Measurements from ENCODE around the gene FAHD1. TPM values are rescaled to one million over a fixed set of nuclear protein-coding genes. Genes with fewer than 3 reads are reported as not detected.

FAHD1 gene
- total and polyA plus RNA-seq, 2 experiments from 2014 or later = 76.6 to 101 TPM

- Histone ChIP-seq H3K27me3 (no peaks in the 10 kb centered on the region), H4K20me1 (ENCODE audit: insufficient read depth, poor library complexity, severe bottlenecking) (peaks cover 8% of the 10 kb centered on the region), H2AFZ (no peak overlapping the region), H3K9me2 (replicated peaks; ENCODE audit: insufficient read depth) (no peaks in the 10 kb centered on the region), H3K4me1 (ENCODE audit: insufficient read depth) (peaks cover 16% of the 10 kb centered on the region), H3K36me3 (replicated peaks; ENCODE audit: insufficient read depth, low read depth) (no peaks in the 10 kb centered on the region), H3K4me3 (no peak overlapping the region), H3K4me2 (no peak overlapping the region), H3K9me3 (ENCODE audit: low read depth) (no peaks in the 10 kb centered on the region), H3K27ac (no peak overlapping the region), H3K79me2 (peaks cover 40% of the 10 kb centered on the region)
- 95% methylated on average over 8 of the region's 8 CpGs for WGBS (ENCODE audit: low lambda C conversion rate, missing lambda C conversion rate)
- TF ChIP-seq EZH2phosphoT487 (IDR thresholded peaks at IDR 0.05; ENCODE audit: low read depth, severe bottlenecking, unreplicated experiment) (no peak), CTCF (IDR thresholded peaks at IDR 0.05; ENCODE audit: poor library complexity) (no peak), EZH2 (IDR thresholded peaks at IDR 0.05; ENCODE audit: borderline replicate concordance) (no peak)
- DNase-seq (ENCODE audit: low spot score) = no peak
Measured at GRCh38 chr16:1779234-1779701, 47.7 kb upstream of the FAHD1 start.

DNA sequence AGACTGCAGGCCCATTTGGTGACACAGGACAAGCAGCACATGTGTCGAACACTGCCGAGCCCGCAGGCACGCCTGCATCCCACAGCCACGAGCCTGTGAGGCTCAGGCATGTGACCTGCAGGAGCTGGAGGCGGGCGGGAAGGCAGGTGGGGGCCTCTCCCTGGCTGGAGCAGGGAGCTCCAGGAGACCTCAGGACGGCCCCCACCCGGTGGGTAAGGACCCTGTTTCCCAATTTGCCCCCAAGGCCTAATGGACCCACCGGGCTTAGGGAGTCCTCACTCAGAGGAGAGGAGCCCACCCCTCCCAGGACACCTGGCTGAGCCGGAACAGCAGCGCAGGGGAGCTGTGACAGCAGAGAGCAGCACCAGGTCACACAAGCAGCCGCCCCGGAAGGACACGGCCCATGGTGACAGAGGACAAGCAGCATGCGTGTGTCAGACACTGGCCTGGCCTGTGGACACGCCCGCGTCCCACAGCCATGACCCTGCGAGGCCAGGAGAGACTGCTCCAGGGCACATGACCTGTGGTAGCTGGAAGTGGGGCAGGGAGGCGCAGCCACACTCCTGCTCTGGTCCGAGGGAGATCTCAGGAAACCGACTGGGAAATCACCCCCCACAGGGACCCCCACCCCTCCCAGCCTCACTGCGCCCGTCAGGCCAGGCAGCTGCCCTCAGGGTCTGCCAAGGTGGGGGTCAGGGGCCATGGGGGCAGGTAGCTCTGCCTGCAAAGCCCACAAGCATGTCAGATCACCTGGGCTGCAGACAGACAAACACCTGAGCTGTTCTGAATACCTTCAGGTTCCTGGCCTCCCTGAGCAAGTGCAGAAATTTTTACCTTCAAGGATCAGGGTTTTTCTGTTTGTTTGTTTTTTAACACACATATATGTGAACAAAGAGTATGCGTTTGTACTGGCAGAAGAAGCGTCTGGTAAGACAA is 47.0 kb upstream of the FAHD1 start:
- H4K20me1 ChIP-seq (ENCODE audit: insufficient read depth, poor library complexity, severe bottlenecking) = peaks cover 4% of the 10 kb centered on the region
- no peaks in the 10 kb centered on the region for H3K36me3 ChIP-seq (replicated peaks; ENCODE audit: insufficient read depth, low read depth)
- no peak for DNase-seq (ENCODE audit: low spot score)
- WGBS (ENCODE audit: low lambda C conversion rate, missing lambda C conversion rate) = 92% methylated on average over 25 of the region's 27 CpGs
- no peaks in the 10 kb centered on the region for H3K9me3 ChIP-seq (ENCODE audit: low read depth)
- peak overlapping the region; percentile 97 for H3K4me2 ChIP-seq
- peaks cover 40% of the 10 kb centered on the region for H3K79me2 ChIP-seq
- TF ChIP-seq EZH2 (IDR thresholded peaks at IDR 0.05; ENCODE audit: borderline replicate concordance) (no peak), EZH2phosphoT487 (IDR thresholded peaks at IDR 0.05; ENCODE audit: low read depth, severe bottlenecking, unreplicated experiment) (no peak), CTCF (IDR thresholded peaks at IDR 0.05; ENCODE audit: poor library complexity) (no peak)
- no peak overlapping the region for H3K4me3 ChIP-seq
- H3K27me3 ChIP-seq = no peaks in the 10 kb centered on the region
- H3K4me1 ChIP-seq (ENCODE audit: insufficient read depth) = peaks cover 9% of the 10 kb centered on the region
- H2AFZ ChIP-seq = no peak overlapping the region
- H3K27ac ChIP-seq = no peak overlapping the region
- H3K9me2 ChIP-seq (replicated peaks; ENCODE audit: insufficient read depth) = no peaks in the 10 kb centered on the region

DNA sequence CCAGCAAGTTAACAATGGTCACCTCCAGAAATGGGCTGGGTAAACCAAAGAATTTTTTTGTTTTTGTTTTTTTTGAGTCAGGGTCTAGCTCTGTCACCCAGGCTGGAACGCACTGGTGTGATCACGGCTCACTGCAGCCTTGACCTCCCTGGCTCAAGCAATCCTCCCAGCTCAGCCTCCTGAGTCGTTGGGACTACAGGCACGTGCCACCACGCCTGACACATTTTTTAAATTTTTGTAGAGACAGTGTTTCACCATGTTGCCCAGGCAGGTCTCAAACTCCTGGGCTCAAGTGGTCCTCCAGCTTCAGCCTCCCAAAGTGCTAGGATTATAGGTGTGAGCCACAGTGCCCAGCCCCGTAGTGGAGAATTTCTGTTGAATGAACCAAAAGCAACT is 46.3 kb upstream of the FAHD1 start:
- Histone ChIP-seq H3K4me1 (ENCODE audit: insufficient read depth) (peaks cover 9% of the 10 kb centered on the region), H3K79me2 (peaks cover 41% of the 10 kb centered on the region), H3K36me3 (replicated peaks; ENCODE audit: insufficient read depth, low read depth) (no peaks in the 10 kb centered on the region), H3K27ac (peak overlapping the region; percentile 62), H2AFZ (no peak overlapping the region), H3K9me2 (replicated peaks; ENCODE audit: insufficient read depth) (no peaks in the 10 kb centered on the region), H3K9me3 (ENCODE audit: low read depth) (no peaks in the 10 kb centered on the region), H4K20me1 (ENCODE audit: insufficient read depth, poor library complexity, severe bottlenecking) (peaks cover 5% of the 10 kb centered on the region), H3K4me2 (peak overlapping the region; percentile 97), H3K27me3 (no peaks in the 10 kb centered on the region), H3K4me3 (no peak overlapping the region)
- TF ChIP-seq EZH2phosphoT487 (IDR thresholded peaks at IDR 0.05; ENCODE audit: low read depth, severe bottlenecking, unreplicated experiment) (no peak), EZH2 (IDR thresholded peaks at IDR 0.05; ENCODE audit: borderline replicate concordance) (no peak), CTCF (IDR thresholded peaks at IDR 0.05; ENCODE audit: poor library complexity) (no peak)
- WGBS (ENCODE audit: low lambda C conversion rate, missing lambda C conversion rate) = 88% methylated on average over 6 of the region's 6 CpGs
- no peak for DNase-seq (ENCODE audit: low spot score)
